Body of pancreas (tissue), 4 donors: Measurements from ENCODE around the gene ZSCAN10. TPM values are rescaled to one million over a fixed set of nuclear protein-coding genes. Genes with fewer than 3 reads are reported as not detected.
"Not testable (repeated sequence)": the region's sequence is repeated elsewhere in the genome, so short reads cannot be mapped to it uniquely, and the experiment has no call there.

Experiments
- ATAC-seq: fragments of 150-250 bp; one replicate; pipeline ENCODE4 v1.9.1; 2016
- DNase-seq, 4 donors: peaks; one replicate each; pipeline ENCODE4 v3.0.0-alpha.2; 2019
- H3K27ac ChIP-seq, 4 donors: fragments of 200-600 bp; sonication (generic); 1 replicate in 3 of 4; 2 replicates in 1 of 4; pipeline versions ENCODE4 v1.5.1 to v1.6.1; 2016 to 2019; ENCODE audit warnings: mild to moderate bottlenecking in 1 of 4, mixed read lengths in 1 of 4, moderate library complexity in 1 of 4
- H3K27me3 ChIP-seq, 2 donors: fragments of 200-600 bp; sonication (generic); one replicate each; pipeline ENCODE4 v1.6.0; 2016; ENCODE audit warnings: mild to moderate bottlenecking in 1 of 2
- H3K36me3 ChIP-seq, 2 donors: fragments of 200-600 bp; sonication (generic); replicated peaks in 1 of 2; 2 replicates each; pipeline ENCODE4 v1.5.1; 2016; ENCODE audit warnings: low read depth in 2 of 2; ENCODE audit not compliant: insufficient read depth in 1 of 2
- H3K4me1 ChIP-seq: fragments of 200-600 bp; sonication (generic); one replicate; pipeline ENCODE4 v1.6.0; 2016
- H3K4me3 ChIP-seq, 2 donors: fragments of 200-600 bp; sonication (generic); 1 replicate in 1 of 2; 2 replicates in 1 of 2; pipeline ENCODE4 v1.5.1; 2016 to 2019
- H3K9me3 ChIP-seq, 3 donors: fragments of 200-600 bp; sonication (generic); 1 replicate in 2 of 3; 2 replicates in 1 of 3; pipeline ENCODE4 v1.5.1; 2016
- CTCF ChIP-seq, 7 experiments: fragments of 450-650 bp in 4 of 7; fragments of 200-600 bp in 3 of 7; sonication (generic) in 3 of 7; IDR thresholded peaks; one replicate each; pipeline ENCODE4 v1.5.1; 2016 to 2019; ENCODE audit warnings: antibody characterized with exemption in 7 of 7
- POLR2A ChIP-seq, 3 donors: fragments of 450-650 bp; IDR thresholded peaks; one replicate each; pipeline ENCODE4 v1.6.1; 2016; ENCODE audit warnings: antibody characterized with exemption in 3 of 3, mild to moderate bottlenecking in 2 of 3
- WGBS, 2 donors: methylation state at CpG; one replicate each; pipeline ENCODE4 v1.1.5; 2017; 5-methylcytosine and 5-hydroxymethylcytosine counted together
- intact Hi-C: fragments of 100-400 bp; cut with DNase I; formaldehyde crosslinking; loops from one replicate; pipeline ENCODE4 v1.15.1; 2023
- total RNA-seq, 2 donors: library from RNA; depleted of rRNA; stranded (reverse); fragments of >200 nt; gene quantifications; one replicate each; pipeline ENCODE4 v1.1.0, GENCODE V29; 2016

The ZSCAN10 gene
- total RNA-seq, 2 donors from 2014 or later = not detected

GRCh38 chr16:3084491-3084890 is 14.6 kb downstream of the ZSCAN10 start:
- Histone ChIP-seq H3K27ac (no peak overlapping the region), H3K36me3 (no peaks in the 10 kb centered on the region), H3K4me3 (no peak overlapping the region), H3K4me1 (no peaks in the 10 kb centered on the region), H3K27me3 (no peaks in the 10 kb centered on the region), H3K9me3 (no peaks in the 10 kb centered on the region)
- intact Hi-C loops = no loop called here
- no peak for ATAC-seq
- no peak for DNase-seq
- TF ChIP-seq CTCF (IDR thresholded peaks at IDR 0.05) (no peak), POLR2A (IDR thresholded peaks at IDR 0.05) (no peak)
- 67 to 84% methylated on average over 1 of the region's 1 CpG for WGBS, 2 donors

GRCh38 chr16:3083408-3083807 is 15.7 kb downstream of the ZSCAN10 start:
- ATAC-seq, H3K4me1 ChIP-seq, H3K27me3 ChIP-seq, H3K27ac ChIP-seq, H3K4me3 ChIP-seq, H3K9me3 ChIP-seq, intact Hi-C loops, H3K36me3 ChIP-seq, DNase-seq: not testable (repeated sequence)
- 90% methylated on average over 8 of the region's 8 CpGs; no CpG with 5 or more reads in 1 of the 2 donors for WGBS, 2 donors

GRCh38 chr16:3081957-3082356 is 17.1 kb downstream of the ZSCAN10 start:
- H3K4me1 ChIP-seq, H3K9me3 ChIP-seq, H3K27ac ChIP-seq, DNase-seq, intact Hi-C loops, H3K36me3 ChIP-seq, ATAC-seq, H3K27me3 ChIP-seq, H3K4me3 ChIP-seq: not testable (repeated sequence)
- 89 to 92% methylated on average over 13 of the region's 13 CpGs for WGBS, 2 donors

GRCh38 chr16:3080024-3080423 is 19.1 kb downstream of the ZSCAN10 start:
- DNase-seq = no peak

GRCh38 chr16:3076577-3076976 is 22.5 kb downstream of the ZSCAN10 start:
- no peak for ATAC-seq
- 73 to 99% methylated on average over 5 to 6 of the region's 6 CpGs for WGBS, 2 donors

More at GRCh38 chr16:3080024-3080423, 19.1 kb downstream of the ZSCAN10 start:
- H3K27ac ChIP-seq = no peak overlapping the region
- no peak overlapping the region for H3K4me3 ChIP-seq
- intact Hi-C loops = no loop called here
- whole genome bisulfite sequencing, 2 donors = 81 to 83% methylated on average over 17 of the region's 17 CpGs
- H3K4me1 ChIP-seq = peaks cover 9% of the 10 kb centered on the region
- no peaks in the 10 kb centered on the region for H3K36me3 ChIP-seq
- H3K9me3 ChIP-seq = no peaks in the 10 kb centered on the region
- no peak for TF ChIP-seq CTCF (IDR thresholded peaks at IDR 0.05)
- no peak for TF ChIP-seq POLR2A (IDR thresholded peaks at IDR 0.05)
- ATAC-seq = no peak
- no peaks in the 10 kb centered on the region for H3K27me3 ChIP-seq

GRCh38 chr16:3075946-3076345 is 23.1 kb downstream of the ZSCAN10 start:
- DNase-seq, ATAC-seq, H3K4me1 ChIP-seq, H3K4me3 ChIP-seq, intact Hi-C loops, H3K9me3 ChIP-seq, H3K27ac ChIP-seq, H3K27me3 ChIP-seq, H3K36me3 ChIP-seq: not testable (repeated sequence)
- 90 to 92% methylated on average over 6 of the region's 6 CpGs for WGBS, 2 donors

More at GRCh38 chr16:3076577-3076976, 22.5 kb downstream of the ZSCAN10 start:
- no peaks in the 10 kb centered on the region for H3K36me3 ChIP-seq
- no peak for DNase-seq
- intact Hi-C loops = no loop called here
- peaks cover 9% of the 10 kb centered on the region for H3K4me1 ChIP-seq
- TF ChIP-seq POLR2A (IDR thresholded peaks at IDR 0.05) = no peak
- H3K27me3 ChIP-seq = no peaks in the 10 kb centered on the region
- no peaks in the 10 kb centered on the region for H3K9me3 ChIP-seq
- no peak overlapping the region for H3K4me3 ChIP-seq
- no peak overlapping the region for H3K27ac ChIP-seq

- ATAC-seq (no peak), DNase-seq (no peak)
- intact Hi-C loops = no loop called here
- Histone ChIP-seq H3K27ac (no peak overlapping the region), H3K4me1 (peaks cover 9% of the 10 kb centered on the region), H3K4me3 (no peak overlapping the region), H3K36me3 (no peaks in the 10 kb centered on the region), H3K9me3 (no peaks in the 10 kb centered on the region), H3K27me3 (no peaks in the 10 kb centered on the region)
- TF ChIP-seq CTCF (IDR thresholded peaks at IDR 0.05) (no peak), POLR2A (IDR thresholded peaks at IDR 0.05) (no peak)
- 36 to 49% methylated on average over 5 to 8 of the region's 10 CpGs for WGBS, 2 donors
These were observed 23.6 kb downstream of the ZSCAN10 start for GRCh38 chr16:3075523-3075915.
